Gastroesophageal sphincter (tissue), 4 donors: ENCODE results near the gene MAP3K12. TPM values are rescaled to one million over a fixed set of nuclear protein-coding genes. Genes with fewer than 3 reads are reported as not detected.

Experiments used
- ATAC-seq: fragments of 150-250 bp; one replicate; pipeline ENCODE4 v1.9.1; 2016; ENCODE audit warnings: mild to moderate bottlenecking, moderate library complexity
- H3K27ac ChIP-seq, 4 donors: fragments of 200-600 bp; sonication (generic) in 3 of 4; 1 replicate in 3 of 4; 2 replicates in 1 of 4; pipeline ENCODE4 v1.5.1; 2016 to 2019
- H3K27me3 ChIP-seq: fragments of 200-600 bp; sonication (generic); one replicate; pipeline ENCODE4 v1.5.1; 2019
- H3K36me3 ChIP-seq, 2 donors: fragments of 200-600 bp; sonication (generic); one replicate each; pipeline ENCODE4 v1.5.1; 2019; ENCODE audit warnings: control low read depth in 1 of 2
- H3K4me1 ChIP-seq, 3 donors: fragments of 200-600 bp; sonication (generic); 1 replicate in 2 of 3; 2 replicates in 1 of 3; pipeline ENCODE4 v1.5.1; 2016 to 2019; ENCODE audit warnings: control low read depth in 2 of 3
- H3K4me3 ChIP-seq, 2 donors: fragments of 200-600 bp; sonication (generic); one replicate each; pipeline ENCODE4 v1.5.1; 2019; ENCODE audit warnings: mild to moderate bottlenecking in 1 of 2, moderate library complexity in 1 of 2
- H3K9me3 ChIP-seq, 3 donors: fragments of 200-600 bp; sonication (generic); one replicate each; pipeline ENCODE4 v1.5.1; 2017 to 2019; ENCODE audit warnings: control low read depth in 2 of 3
- CTCF ChIP-seq, 4 experiments: fragments of 200-600 bp in 2 of 4; fragments of 450-650 bp in 2 of 4; sonication (generic) in 1 of 4; IDR thresholded peaks; one replicate each; pipeline ENCODE4 v1.5.1; 2017 to 2019; ENCODE audit warnings: antibody characterized with exemption in 4 of 4, mild to moderate bottlenecking in 2 of 4, moderate library complexity in 2 of 4
- EP300 ChIP-seq: sonication (generic); formaldehyde crosslinking; IDR thresholded peaks from one replicate; pipeline ENCODE4 v1.6.1; 2017; ENCODE audit warnings: antibody characterized with exemption, mild to moderate bottlenecking
- POLR2A ChIP-seq, 2 donors: fragments of 450-650 bp; IDR thresholded peaks; one replicate each; pipeline ENCODE4 v1.6.1; 2017; ENCODE audit warnings: antibody characterized with exemption in 2 of 2, mild to moderate bottlenecking in 2 of 2, moderate library complexity in 1 of 2
- POLR2AphosphoS5 ChIP-seq: sonication (generic); formaldehyde crosslinking; IDR thresholded peaks from one replicate; pipeline ENCODE4 v1.6.1; 2017; ENCODE audit warnings: antibody characterized with exemption
- WGBS, 2 donors: methylation state at CpG; one replicate each; pipeline ENCODE4 v1.1.5; 2018; ENCODE audit warnings: low coverage in 1 of 2; 5-methylcytosine and 5-hydroxymethylcytosine counted together
- total RNA-seq, 4 donors: library from RNA; depleted of rRNA; stranded (reverse); fragments of >200 nt; gene quantifications; one replicate each; pipeline ENCODE4 v1.1.0, GENCODE V29; 2016

Gene MAP3K12
- total RNA-seq, 4 donors from 2014 or later = 14.8 to 41.9 (median 20.3) TPM

GRCh38 chr12:53506450-53506785 is 7.2 kb upstream of the MAP3K12 start:
- no peak for TF ChIP-seq POLR2AphosphoS5
- no peak for TF ChIP-seq CTCF (IDR thresholded peaks at IDR 0.05)

GRCh38 chr12:53505555-53506449 is 6.5 kb upstream of the MAP3K12 start:
- Histone ChIP-seq H3K36me3 (peaks cover 0 to 60% of the 10 kb centered on the region in 2 donors), H3K27ac (peak overlapping the region in 3 of 4 donors; percentile 41 to 49 (median 45)), H3K4me1 (peaks cover 0 to 32% (median 13%) of the 10 kb centered on the region in 3 donors), H3K4me3 (no peak overlapping the region), H3K9me3 (no peaks in the 10 kb centered on the region), H3K27me3 (no peaks in the 10 kb centered on the region)
- ATAC-seq = no peak
- no peak for TF ChIP-seq CTCF (IDR thresholded peaks at IDR 0.05)
- TF ChIP-seq POLR2AphosphoS5 = no peak
- TF ChIP-seq POLR2A (IDR thresholded peaks at IDR 0.05) = no peak
- TF ChIP-seq EP300 = no peak
- 80% methylated on average over 2 of the region's 19 CpGs; no CpG with 5 or more reads in 1 of the 2 donors for WGBS, 2 donors

More at GRCh38 chr12:53506450-53506785, 7.2 kb upstream of the MAP3K12 start:
- no peak overlapping the region for H3K4me3 ChIP-seq
- no peak overlapping the region for H3K27ac ChIP-seq
- H3K4me1 ChIP-seq = peaks cover 0 to 31% (median 13%) of the 10 kb centered on the region in 3 donors
- H3K27me3 ChIP-seq = no peaks in the 10 kb centered on the region
- peaks cover 0 to 66% of the 10 kb centered on the region in 2 donors for H3K36me3 ChIP-seq
- no peaks in the 10 kb centered on the region for H3K9me3 ChIP-seq
- ATAC-seq = no peak
- whole genome bisulfite sequencing, 2 donors = 8% methylated on average over 2 of the region's 2 CpGs; no CpG with 5 or more reads in 1 of the 2 donors

- peaks cover 0 to 53% of the 10 kb centered on the region in 2 donors for H3K36me3 ChIP-seq
- no peak for ATAC-seq
- TF ChIP-seq CTCF (IDR thresholded peaks at IDR 0.05) (no peak), POLR2AphosphoS5 (no peak), POLR2A (IDR thresholded peaks at IDR 0.05) (no peak), EP300 (no peak)
- peaks cover 0 to 35% (median 13%) of the 10 kb centered on the region in 3 donors for H3K4me1 ChIP-seq
- no peak overlapping the region for H3K4me3 ChIP-seq
- H3K27me3 ChIP-seq = no peaks in the 10 kb centered on the region
- peak overlapping the region in 3 of 4 donors; percentile 41 to 49 (median 45) for H3K27ac ChIP-seq
- H3K9me3 ChIP-seq = no peaks in the 10 kb centered on the region
- WGBS, 2 donors = 50% methylated on average over 2 of the region's 10 CpGs; no CpG with 5 or more reads in 1 of the 2 donors
These were observed 5.8 kb upstream of the MAP3K12 start for GRCh38 chr12:53505086-53505485.

DNA sequence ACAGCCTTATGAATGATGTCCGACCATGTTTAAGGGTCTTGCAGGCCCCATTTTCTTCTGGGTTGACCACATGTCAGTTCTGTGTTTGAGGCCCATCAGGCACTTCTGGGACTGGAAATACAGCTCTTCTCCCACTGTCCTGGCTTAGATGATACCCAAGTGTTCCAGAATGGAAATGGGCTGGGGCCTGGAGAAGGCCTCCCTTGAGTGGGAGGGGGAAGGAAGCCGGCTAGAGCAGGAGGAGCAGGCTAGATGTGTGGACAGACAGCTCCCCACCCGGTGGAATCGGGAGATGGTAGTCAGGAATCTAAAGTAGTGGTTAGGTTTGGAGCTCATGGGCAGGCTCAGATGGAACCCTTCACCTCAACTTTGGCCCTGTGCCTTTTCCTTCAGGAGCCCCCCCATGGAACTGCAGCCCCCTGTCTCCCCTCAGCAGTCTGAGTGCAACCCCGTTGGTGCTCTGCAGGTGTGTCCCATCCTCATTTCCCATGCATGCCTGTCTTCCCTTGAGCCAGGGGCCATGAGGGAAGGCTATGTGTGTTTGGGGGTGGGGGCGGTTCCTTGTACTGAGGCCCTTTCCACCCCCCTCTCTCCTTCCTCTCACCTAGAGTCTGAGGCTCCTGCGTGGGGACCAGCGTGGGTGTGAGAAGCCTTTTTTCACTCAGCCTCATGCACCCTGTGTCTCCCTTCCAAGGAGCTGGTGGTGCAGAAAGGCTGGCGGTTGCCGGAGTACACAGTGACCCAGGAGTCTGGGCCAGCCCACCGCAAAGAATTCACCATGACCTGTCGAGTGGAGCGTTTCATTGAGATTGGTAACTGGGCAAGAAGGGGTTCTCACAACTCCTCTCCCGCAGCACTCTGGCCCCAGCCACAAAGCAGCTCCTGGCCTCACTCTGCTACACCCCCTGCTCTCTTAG is 5.0 kb upstream of the MAP3K12 start:
- Histone ChIP-seq H3K27me3 (no peaks in the 10 kb centered on the region), H3K4me1 (peaks cover 0 to 42% (median 13%) of the 10 kb centered on the region in 3 donors), H3K9me3 (no peaks in the 10 kb centered on the region), H3K27ac (peak overlapping the region in 2 of 4 donors; percentile 3 to 41), H3K4me3 (no peak overlapping the region), H3K36me3 (peaks cover 0 to 48% of the 10 kb centered on the region in 2 donors)
- no peak for ATAC-seq
- no peak for TF ChIP-seq EP300
- TF ChIP-seq POLR2A (IDR thresholded peaks at IDR 0.05) = no peak
- no peak for TF ChIP-seq CTCF (IDR thresholded peaks at IDR 0.05)
- TF ChIP-seq POLR2AphosphoS5 = no peak
- WGBS, 2 donors = 56 to 86% methylated on average over 5 to 10 of the region's 14 CpGs
